ENCODE results near the gene TPPP3.
A peak's percentile ranks its signal among the peaks of the same experiment; 100 is the strongest.

The TPPP3 gene

DNA sequence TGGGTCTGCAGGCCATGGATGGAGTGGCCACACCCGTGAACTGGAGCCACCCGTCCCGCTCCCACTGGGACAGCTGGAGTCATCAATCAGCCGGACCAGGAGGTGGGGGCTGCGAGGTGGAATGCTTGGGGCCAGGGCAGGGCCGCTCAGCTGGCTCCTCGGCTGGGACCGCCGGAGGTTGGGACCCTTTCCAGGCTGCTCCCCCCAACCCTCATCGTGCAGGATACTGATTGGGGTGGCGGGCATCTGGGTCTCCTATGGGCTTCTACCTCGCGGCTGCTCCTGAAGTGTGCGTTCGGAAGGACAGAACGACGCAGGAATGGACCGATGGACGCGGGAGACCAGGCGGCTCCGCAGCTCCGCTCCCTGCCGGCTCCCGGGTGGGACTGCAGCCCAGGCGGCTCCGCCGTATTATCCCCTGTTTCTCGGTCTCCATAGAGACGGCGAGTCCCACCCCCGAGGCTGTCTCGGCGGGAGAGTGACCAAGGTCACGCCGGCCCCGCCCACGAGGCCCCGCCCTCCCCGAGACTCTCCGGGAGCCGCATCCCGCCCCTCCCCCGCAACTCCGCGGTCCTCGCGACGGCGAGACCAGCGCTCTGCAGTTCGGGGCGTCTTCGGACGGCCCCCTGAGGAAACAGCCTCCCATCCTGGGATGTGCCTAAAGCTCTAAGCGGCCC is at the start of gene TPPP3:
Gene TPPP3 (minus strand): TSS at position 388 of the 677 bp plus-strand sequence. CDS start 2,387 bp downstream, outside the sequence.
- H3K4me3 ChIP-seq = peak within 1 kb of the TSS; percentile 68
- peak within 1 kb of the TSS in 1 of 2 donors; percentile 74 for H3K27ac ChIP-seq
- TF ChIP-seq, protein P1, sequence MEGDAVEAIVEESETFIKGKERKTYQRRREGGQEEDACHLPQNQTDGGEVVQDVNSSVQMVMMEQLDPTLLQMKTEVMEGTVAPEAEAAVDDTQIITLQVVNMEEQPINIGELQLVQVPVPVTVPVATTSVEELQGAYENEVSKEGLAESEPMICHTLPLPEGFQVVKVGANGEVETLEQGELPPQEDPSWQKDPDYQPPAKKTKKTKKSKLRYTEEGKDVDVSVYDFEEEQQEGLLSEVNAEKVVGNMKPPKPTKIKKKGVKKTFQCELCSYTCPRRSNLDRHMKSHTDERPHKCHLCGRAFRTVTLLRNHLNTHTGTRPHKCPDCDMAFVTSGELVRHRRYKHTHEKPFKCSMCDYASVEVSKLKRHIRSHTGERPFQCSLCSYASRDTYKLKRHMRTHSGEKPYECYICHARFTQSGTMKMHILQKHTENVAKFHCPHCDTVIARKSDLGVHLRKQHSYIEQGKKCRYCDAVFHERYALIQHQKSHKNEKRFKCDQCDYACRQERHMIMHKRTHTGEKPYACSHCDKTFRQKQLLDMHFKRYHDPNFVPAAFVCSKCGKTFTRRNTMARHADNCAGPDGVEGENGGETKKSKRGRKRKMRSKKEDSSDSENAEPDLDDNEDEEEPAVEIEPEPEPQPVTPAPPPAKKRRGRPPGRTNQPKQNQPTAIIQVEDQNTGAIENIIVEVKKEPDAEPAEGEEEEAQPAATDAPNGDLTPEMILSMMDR (IDR thresholded peaks at IDR 0.05) = peak; percentile 72
- DNase-seq (ENCODE audit: low spot score) = peak; percentile 94

DNA sequence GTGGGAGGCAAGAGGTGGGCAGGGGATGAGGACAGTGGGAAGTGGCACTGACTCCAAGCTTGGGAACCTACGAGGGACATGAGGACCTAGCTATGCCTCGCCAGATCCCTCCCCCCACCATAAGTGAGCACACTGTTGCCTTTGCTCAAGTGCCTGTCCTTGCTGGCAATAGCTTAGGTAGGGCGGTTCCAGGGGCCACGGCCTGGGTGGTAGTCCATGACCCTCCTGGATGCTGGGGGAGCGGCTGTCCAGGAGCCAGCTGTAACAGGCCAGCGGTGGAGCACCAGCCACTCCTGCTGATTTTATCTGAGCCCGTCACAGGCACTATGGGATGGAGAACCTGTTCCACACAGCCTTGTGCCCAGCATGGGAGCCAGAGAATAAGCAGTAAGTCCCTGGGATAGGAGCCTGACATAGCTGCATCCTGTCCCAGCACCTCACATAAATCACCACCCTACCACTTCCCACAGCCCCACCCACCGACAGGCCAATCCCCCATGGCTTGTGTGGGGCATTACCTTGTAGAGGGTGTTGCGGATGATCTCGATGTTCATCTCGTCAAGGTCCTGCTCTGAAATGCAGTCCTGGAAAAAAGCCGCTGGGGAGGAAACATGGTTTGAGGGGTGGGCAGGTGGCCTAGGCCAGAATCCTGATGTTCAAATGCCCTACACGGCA is 49.4 kb upstream of the TPPP3 start:
- TF ChIP-seq, protein P1 (IDR thresholded peaks at IDR 0.05) = no peak
- no peak for DNase-seq (ENCODE audit: low spot score)
- Histone ChIP-seq H3K27ac (peak overlapping the region in 1 of 2 donors; percentile 15), H3K4me3 (no peak overlapping the region)

DNA sequence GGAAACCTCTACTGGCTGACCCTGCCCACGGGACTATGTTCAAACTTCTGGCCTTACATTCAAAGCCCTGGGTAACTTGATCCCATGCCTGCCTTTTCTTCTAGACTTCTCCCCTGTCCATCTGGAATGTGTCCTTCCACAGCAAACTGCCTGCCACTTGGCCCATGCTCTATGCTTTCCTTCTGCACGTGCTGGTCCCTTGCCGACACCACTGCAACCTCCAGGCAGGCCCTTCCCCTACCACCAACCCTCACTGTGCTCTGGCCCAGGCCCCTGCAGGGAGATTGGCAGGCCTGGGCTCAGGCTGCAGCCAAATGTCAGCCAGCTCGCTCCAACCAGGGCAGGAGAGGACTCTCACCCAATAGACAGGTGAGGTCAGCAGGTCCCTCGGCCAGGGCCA is 48.6 kb upstream of the TPPP3 start:
- no peak for DNase-seq (ENCODE audit: low spot score)
- no peak overlapping the region for H3K27ac ChIP-seq
- TF ChIP-seq, protein P1 (IDR thresholded peaks at IDR 0.05) = no peak
- H3K4me3 ChIP-seq = no peak overlapping the region

DNA sequence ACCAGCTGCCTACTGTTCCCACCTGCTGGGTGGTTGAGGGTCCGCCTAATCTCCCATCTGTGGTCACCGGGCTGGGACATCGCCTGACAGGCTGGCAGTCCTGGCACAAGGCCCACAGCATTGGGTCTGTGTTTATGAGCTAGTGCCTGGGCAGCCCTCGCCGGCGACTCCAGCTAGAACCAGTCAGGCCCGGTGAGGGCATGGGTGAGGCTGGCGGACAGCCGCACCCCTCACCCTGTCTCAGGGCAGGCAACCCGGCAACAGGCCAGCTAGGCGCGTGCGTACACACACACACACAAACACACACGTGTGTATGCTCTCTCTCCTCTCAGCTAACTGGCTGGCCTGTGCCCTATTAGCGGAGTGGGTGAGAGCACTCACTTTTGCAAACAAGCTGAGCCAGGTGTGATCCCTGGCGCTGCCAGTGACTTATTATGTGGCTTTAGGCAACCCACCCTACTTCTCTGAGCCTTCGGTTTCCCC is 48.0 kb upstream of the TPPP3 start:
- no peak for DNase-seq (ENCODE audit: low spot score)
- Histone ChIP-seq H3K4me3 (no peak overlapping the region), H3K27ac (no peak overlapping the region)
- TF ChIP-seq, protein P1 (IDR thresholded peaks at IDR 0.05) = no peak

DNA sequence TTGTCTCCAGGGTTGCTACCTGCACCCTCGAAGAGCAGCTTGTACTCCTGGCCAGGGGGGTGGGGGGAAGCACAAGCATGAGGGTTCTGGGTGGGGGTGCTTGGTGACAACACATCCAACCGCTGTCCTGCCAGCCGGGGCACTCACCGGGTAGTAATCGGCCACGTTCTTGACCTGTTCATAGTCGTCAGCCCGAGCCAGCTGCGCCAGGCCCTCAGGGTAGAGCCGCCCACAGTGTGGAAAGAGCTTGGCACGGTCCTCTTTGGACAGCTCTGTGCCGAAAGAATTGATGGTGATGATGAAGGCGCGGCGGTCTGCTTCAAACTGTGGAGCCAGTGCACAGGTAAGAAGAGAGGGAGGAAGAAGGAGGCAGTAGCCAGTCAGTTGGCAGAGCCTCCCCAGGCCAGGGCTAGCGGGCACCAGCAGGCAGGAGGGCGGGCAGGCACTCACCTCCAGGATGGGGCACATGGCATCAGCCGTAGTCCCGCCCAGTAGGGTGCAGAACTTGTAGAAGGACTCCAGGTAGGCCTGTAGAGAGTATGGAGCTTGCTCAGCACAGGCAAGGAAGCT is 45.6 kb upstream of the TPPP3 start:
- DNase-seq (ENCODE audit: low spot score) = no peak
- TF ChIP-seq, protein P1 (IDR thresholded peaks at IDR 0.05) = no peak
- Histone ChIP-seq H3K27ac (no peak overlapping the region), H3K4me3 (no peak overlapping the region)

DNA sequence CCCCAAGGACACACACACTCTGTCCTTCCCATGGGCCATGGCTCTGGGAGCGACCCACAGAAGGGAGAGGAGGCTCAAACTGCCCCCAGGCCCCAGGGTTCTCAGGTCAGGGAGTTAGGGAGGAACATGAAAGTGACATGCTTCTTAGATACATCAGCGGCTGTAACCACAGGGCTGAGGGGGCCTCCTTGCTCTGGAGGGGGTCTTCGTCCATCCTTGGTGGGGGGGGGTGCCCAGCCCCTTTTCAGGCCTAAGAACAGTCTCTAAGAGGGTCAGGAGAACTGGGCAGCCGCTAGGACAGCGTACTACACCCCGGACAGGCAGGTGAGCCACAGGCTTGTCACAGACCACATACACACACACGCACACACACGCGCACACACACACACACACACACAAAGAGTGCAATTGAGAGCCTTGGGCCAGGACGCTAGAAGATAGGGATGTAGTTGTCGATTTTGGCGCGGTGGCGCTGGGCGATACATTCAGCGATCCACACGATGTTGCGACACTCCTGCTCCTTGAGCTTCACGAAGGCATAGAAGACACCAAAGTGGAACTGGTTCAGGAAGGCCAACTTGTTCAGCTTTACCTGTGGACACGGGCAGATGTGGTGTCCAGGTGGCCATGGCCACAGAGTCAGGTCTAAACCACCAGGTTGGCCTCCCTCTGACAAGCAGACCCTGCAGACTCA is 44.9 kb upstream of the TPPP3 start:
- Histone ChIP-seq H3K4me3 (no peak overlapping the region), H3K27ac (no peak overlapping the region)
- TF ChIP-seq, protein P1 (IDR thresholded peaks at IDR 0.05) = no peak
- DNase-seq (ENCODE audit: low spot score) = no peak

Data from coronary artery (tissue), 2 donors.